Endothelial cell of umbilical vein (primary cell): ENCODE data around the gene ACTG2. TPM values are rescaled to one million over a fixed set of nuclear protein-coding genes. Genes with fewer than 3 reads are reported as not detected.

Source experiments
- BruUV-seq: library from RNA; stranded (reverse); fragments of 400-500 nt; replicated peaks from 2 replicates; lab custom pipeline; 2021; lab: Mats Ljungman, UMichigan
- CTCF ChIA-PET: fragments of 300-600, 350-600 bp; sonication (Branson Sonifier 250); formaldehyde crosslinking; loops from one replicate; lab custom pipeline; 2021; ENCODE audit warnings: antibody characterized with exemption, inconsistent platforms; lab: Charles Lee
- POLR2A ChIA-PET: fragments of 300-600, 350-600 bp; sonication (Branson Sonifier 250); formaldehyde crosslinking; loops from one replicate; lab custom pipeline; 2021; ENCODE audit warnings: antibody characterized with exemption, inconsistent platforms; lab: Charles Lee
- DNase-seq: peaks from one replicate; pipeline ENCODE4 v3.0.0-alpha.2; 2011; ENCODE audit warnings: low read depth, low spot score
- FAIRE-seq: peaks from 2 replicates; lab custom pipeline; 2011; peaks lifted over from hg19 to GRCh38; lab: Jason Lieb, UNC
- H2AFZ ChIP-seq: 2 replicates; pipeline ENCODE4 v1.6.0; 2012; ENCODE audit warnings: low read depth, low read length, control low read depth, inconsistent platforms
- H3K27ac ChIP-seq: 2 replicates; pipeline ENCODE4 v1.5.1; 2011; ENCODE audit warnings: low read depth, mild to moderate bottlenecking, control low read depth, low read length, moderate library complexity; ENCODE audit not compliant: insufficient read depth
- H3K27me3 ChIP-seq, 2 experiments: 2 replicates each; pipeline versions ENCODE4 v1.6.0 to v1.6.1; 2011; ENCODE audit warnings: low read length in 2 of 2, mixed read lengths in 1 of 2; ENCODE audit not compliant: control insufficient read depth in 2 of 2, insufficient read depth in 2 of 2
- H3K36me3 ChIP-seq, 2 experiments: 2 replicates in 1 of 2; 3 replicates in 1 of 2; pipeline ENCODE4 v1.5.1; 2011; ENCODE audit warnings: low read length in 2 of 2, mild to moderate bottlenecking in 1 of 2, moderate library complexity in 1 of 2; ENCODE audit not compliant: control insufficient read depth in 2 of 2, insufficient read depth in 2 of 2; ENCODE audit errors: extremely low read depth in 1 of 2
- H3K4me1 ChIP-seq: 3 replicates; pipeline ENCODE4 v1.5.1; 2011; ENCODE audit warnings: mild to moderate bottlenecking, low read length; ENCODE audit not compliant: control insufficient read depth, insufficient read depth; ENCODE audit errors: extremely low read depth
- H3K4me2 ChIP-seq: 2 replicates; pipeline ENCODE4 v1.6.1; 2011; ENCODE audit warnings: low read length, control low read depth, mixed read lengths; ENCODE audit not compliant: insufficient read depth
- H3K4me3 ChIP-seq, 3 experiments: fragments of 200-600 bp in 1 of 3; sonication (generic), shearing (Covaris generic) in 1 of 3; replicated peaks in 1 of 3; 2 replicates each; pipeline ENCODE4 v1.5.1; 2011 to 2016; ENCODE audit warnings: control low read depth in 3 of 3, low read length in 3 of 3, mild to moderate bottlenecking in 2 of 3, inconsistent platforms in 1 of 3, low read depth in 1 of 3, moderate library complexity in 1 of 3; ENCODE audit not compliant: insufficient read depth in 1 of 3
- H3K79me2 ChIP-seq: 2 replicates; pipeline ENCODE4 v1.6.0; 2012; ENCODE audit warnings: low read length, inconsistent platforms; ENCODE audit not compliant: control insufficient read depth, insufficient read depth
- H3K9ac ChIP-seq: replicated peaks from 2 replicates; pipeline ENCODE3; 2011; ENCODE audit warnings: low read length, control low read depth; ENCODE audit not compliant: insufficient read depth; ENCODE audit errors: extremely low read depth
- H3K9me1 ChIP-seq: replicated peaks from 3 replicates; pipeline ENCODE4 v1.6.0; 2011; ENCODE audit warnings: mild to moderate bottlenecking, low read length; ENCODE audit not compliant: control insufficient read depth, insufficient read depth; ENCODE audit errors: extremely low read depth
- H3K9me3 ChIP-seq: replicated peaks from 2 replicates; pipeline ENCODE4 v1.5.1; 2012; ENCODE audit warnings: low read length, inconsistent platforms; ENCODE audit not compliant: control insufficient read depth, insufficient read depth
- H4K20me1 ChIP-seq: replicated peaks from 2 replicates; pipeline ENCODE3; 2011; ENCODE audit warnings: mild to moderate bottlenecking, low read length; ENCODE audit not compliant: control insufficient read depth, insufficient read depth; ENCODE audit errors: extremely low read depth
- FOS ChIP-seq: IDR thresholded peaks from 2 replicates; pipeline ENCODE4 v1.6.1; 2011; ENCODE audit warnings: mild to moderate bottlenecking, low read length, moderate library complexity, borderline replicate concordance; ENCODE audit not compliant: insufficient read depth
- JUN ChIP-seq: IDR thresholded peaks from 2 replicates; pipeline ENCODE4 v1.6.1; 2011; ENCODE audit warnings: borderline replicate concordance, low read depth; ENCODE audit not compliant: insufficient read length, insufficient read depth
- MAX ChIP-seq: IDR thresholded peaks from 2 replicates; pipeline ENCODE4 v1.6.1; 2011; ENCODE audit not compliant: insufficient read depth, insufficient read length
- MYC ChIP-seq: IDR thresholded peaks from one replicate; pipeline ENCODE4 v1.6.1; 2011; ENCODE audit warnings: mild to moderate bottlenecking, low read depth, low read length
- dilution Hi-C: fragments of 300-500 bp; cut with MboI; formaldehyde crosslinking; loops from one replicate; pipeline ENCODE4 v1.15.0; 2019; ENCODE audit warnings: low sequenced_read_pairs; ENCODE audit not compliant: extremely low pct_ligation_motif_present
- intact Hi-C: fragments of 100-400 bp; cut with micrococcal nuclease; formaldehyde crosslinking; loops from one replicate; pipeline ENCODE4 v1.10.0; 2022
- polyA plus RNA-seq, 4 experiments: library from polyadenylated mRNA; depleted of rRNA in 3 of 4; stranded (reverse) in 3 of 4; unstranded in 1 of 4; fragments of >200 nt; gene quantifications; 2 replicates each; pipeline versions ENCODE4 v1.2.1 to v1.2.3, GENCODE V29; 2011 to 2012; ENCODE audit warnings: missing spikeins in 1 of 4
- total RNA-seq: library from RNA; stranded (reverse); gene quantifications from 2 replicates; pipeline ENCODE4 v1.2.3, GENCODE V29; 2021

The ACTG2 gene
- total and polyA plus RNA-seq, 2 donors (not counting 3 experiments of a cell fraction or from before 2014, with no cell fraction given), result not detected

GRCh38 chr2:73930386-73930785, 37.6 kb downstream of the ACTG2 start:
- no peak for TF ChIP-seq MYC
- TF ChIP-seq JUN, result no peak
- no peak for TF ChIP-seq MAX
- DNase-seq (no peak), FAIRE-seq (no peak)
- H3K36me3 ChIP-seq, result no peaks in the 10 kb centered on the region
- no peak overlapping the region for H2AFZ ChIP-seq
- H3K27me3 ChIP-seq, result no peaks in the 10 kb centered on the region
- no peaks in the 10 kb centered on the region for H3K9me1 ChIP-seq
- CTCF ChIA-PET, result interaction anchor here (1.1 kb wide), 1 partner anchor 103 kb away, joined by 4 read pairs; no protein-coding TSS in a partner anchor
- no peak overlapping the region for H3K27ac ChIP-seq
- peaks cover 3% of the 10 kb centered on the region for H4K20me1 ChIP-seq
- POLR2A ChIA-PET, result no interaction called here
- BruUV-seq, result no TSS peak
- H3K9ac ChIP-seq, result no peak overlapping the region
- no peak overlapping the region for H3K4me2 ChIP-seq
- intact Hi-C loops (no loop called here), dilution Hi-C loops (no loop called here)
- H3K4me1 ChIP-seq, result peaks cover 15% of the 10 kb centered on the region
- H3K4me3 ChIP-seq, result no peak overlapping the region
- no peaks in the 10 kb centered on the region for H3K9me3 ChIP-seq
- peaks cover 54% of the 10 kb centered on the region for H3K79me2 ChIP-seq

GRCh38 chr2:73931531-73932500, 39.0 kb downstream of the ACTG2 start:
- intact Hi-C loops (no loop called here), dilution Hi-C loops (no loop called here)
- H2AFZ ChIP-seq, result no peak overlapping the region
- H3K4me2 ChIP-seq, result no peak overlapping the region
- no TSS peak for BruUV-seq
- no peak for DNase-seq
- H3K27ac ChIP-seq, result no peak overlapping the region
- H3K9me1 ChIP-seq, result no peaks in the 10 kb centered on the region
- ChIA-PET CTCF (no interaction called here), POLR2A (no interaction called here)
- FAIRE-seq, result no peak
- TF ChIP-seq FOS, result peak; percentile 16
- no peak for TF ChIP-seq MAX
- no peaks in the 10 kb centered on the region for H3K27me3 ChIP-seq
- no peak overlapping the region for H3K9ac ChIP-seq
- no peak overlapping the region for H3K4me3 ChIP-seq
- peaks cover 3% of the 10 kb centered on the region for H4K20me1 ChIP-seq
- peaks cover 63% of the 10 kb centered on the region for H3K79me2 ChIP-seq
- H3K36me3 ChIP-seq, result no peaks in the 10 kb centered on the region
- H3K4me1 ChIP-seq, result peaks cover 14% of the 10 kb centered on the region
- H3K9me3 ChIP-seq, result no peaks in the 10 kb centered on the region
